HEK293 (cell line): ENCODE data around the gene ALG1.

Source experiments
- AEBP2 ChIP-seq: fragments of 450-650 bp; formaldehyde crosslinking; IDR thresholded peaks from 2 replicates; pipeline ENCODE4 v1.5.1; 2016; ENCODE audit warnings: missing biosample characterization, missing genetic modification characterization, borderline replicate concordance
- KLF7 ChIP-seq: fragments of 450-650 bp; formaldehyde crosslinking; IDR thresholded peaks from 2 replicates; pipeline ENCODE4 v1.5.1; 2016; ENCODE audit warnings: missing biosample characterization, missing genetic modification characterization, borderline replicate concordance
- PATZ1 ChIP-seq: fragments of 450-650 bp; formaldehyde crosslinking; IDR thresholded peaks from 2 replicates; pipeline ENCODE4 v1.5.1; 2016; ENCODE audit warnings: missing biosample characterization, missing genetic modification characterization
- SP2 ChIP-seq: fragments of 450-650 bp; formaldehyde crosslinking; IDR thresholded peaks from 2 replicates; pipeline ENCODE4 v1.5.1; 2016; ENCODE audit warnings: missing biosample characterization, missing genetic modification characterization
- ZFHX2 ChIP-seq: fragments of 450-650 bp; formaldehyde crosslinking; conservative IDR thresholded peaks from 2 replicates; pipeline ENCODE4 v1.5.1; 2016; ENCODE audit warnings: missing biosample characterization, missing genetic modification characterization
- ZFP3 ChIP-seq: fragments of 450-650 bp; formaldehyde crosslinking; IDR thresholded peaks from 2 replicates; pipeline ENCODE4 v1.5.1; 2016; ENCODE audit warnings: low read depth, missing biosample characterization, missing genetic modification characterization
- ZNF184 ChIP-seq: fragments of 450-650 bp; IDR thresholded peaks from 2 replicates; pipeline ENCODE4 v1.5.1; 2018; ENCODE audit warnings: missing biosample characterization, mild to moderate bottlenecking, missing genetic modification characterization
- ZNF24 ChIP-seq: fragments of 450-650 bp; formaldehyde crosslinking; IDR thresholded peaks from 2 replicates; pipeline ENCODE4 v1.5.1; 2016; ENCODE audit warnings: missing biosample characterization, missing genetic modification characterization
- ZNF391 ChIP-seq: fragments of 450-650 bp; formaldehyde crosslinking; IDR thresholded peaks from 2 replicates; pipeline ENCODE4 v1.5.1; 2016; ENCODE audit warnings: low read depth, missing biosample characterization, missing genetic modification characterization, borderline replicate concordance
- ZNF501 ChIP-seq: fragments of 450-650 bp; formaldehyde crosslinking; IDR thresholded peaks from 2 replicates; pipeline ENCODE4 v1.5.1; 2016; ENCODE audit warnings: missing biosample characterization, missing genetic modification characterization
- ZNF529 ChIP-seq: fragments of 450-650 bp; formaldehyde crosslinking; IDR thresholded peaks from 2 replicates; pipeline ENCODE4 v1.5.1; 2017; ENCODE audit warnings: missing genetic modification characterization, missing biosample characterization; ENCODE audit not compliant: insufficient replicate concordance
- ZNF530 ChIP-seq: fragments of 450-650 bp; formaldehyde crosslinking; IDR thresholded peaks from 2 replicates; pipeline ENCODE4 v1.5.1; 2016; ENCODE audit warnings: low read depth, missing biosample characterization, missing genetic modification characterization
- ZNF560 ChIP-seq: fragments of 450-650 bp; formaldehyde crosslinking; IDR thresholded peaks from 2 replicates; pipeline ENCODE4 v1.5.1; 2017; ENCODE audit warnings: missing biosample characterization, missing genetic modification characterization, borderline replicate concordance
- ZNF571 ChIP-seq: fragments of 450-650 bp; formaldehyde crosslinking; IDR thresholded peaks from 2 replicates; pipeline ENCODE4 v1.5.0; 2017; ENCODE audit warnings: missing biosample characterization, missing genetic modification characterization
- ZNF585B ChIP-seq: fragments of 450-650 bp; formaldehyde crosslinking; IDR thresholded peaks from 2 replicates; pipeline ENCODE4 v1.5.1; 2016; ENCODE audit warnings: missing biosample characterization, missing genetic modification characterization
- ZNF610 ChIP-seq: fragments of 450-650 bp; formaldehyde crosslinking; IDR thresholded peaks from 2 replicates; pipeline ENCODE4 v1.5.1; 2016; ENCODE audit warnings: missing biosample characterization, missing genetic modification characterization, borderline replicate concordance
- ZNF645 ChIP-seq: fragments of 450-650 bp; formaldehyde crosslinking; IDR thresholded peaks from 2 replicates; pipeline ENCODE4; 2016; ENCODE audit warnings: missing biosample characterization, missing genetic modification characterization
- ZNF664 ChIP-seq: fragments of 450-650 bp; formaldehyde crosslinking; IDR thresholded peaks from 2 replicates; pipeline ENCODE4 v1.5.1; 2016; ENCODE audit warnings: missing biosample characterization, missing genetic modification characterization
- ZNF777 ChIP-seq: fragments of 450-650 bp; formaldehyde crosslinking; IDR thresholded peaks from 2 replicates; pipeline ENCODE4 v1.5.1; 2017; ENCODE audit warnings: missing biosample characterization, missing genetic modification characterization, borderline replicate concordance
- ZNF843 ChIP-seq: fragments of 450-650 bp; formaldehyde crosslinking; IDR thresholded peaks from 2 replicates; pipeline ENCODE4 v1.5.1; 2016; ENCODE audit warnings: missing biosample characterization, missing genetic modification characterization
- TF ChIP-seq, protein P1 (sequence below): fragments of 450-650 bp; formaldehyde crosslinking; IDR thresholded peaks from 2 replicates; pipeline ENCODE4 v1.5.1; 2016; ENCODE audit warnings: missing biosample characterization, missing genetic modification characterization
- TF ChIP-seq, protein P2 (sequence below): fragments of 450-650 bp; formaldehyde crosslinking; IDR thresholded peaks from 2 replicates; pipeline ENCODE4 v1.5.1; 2016; ENCODE audit warnings: missing biosample characterization, missing genetic modification characterization

Gene ALG1

GRCh38 chr16:5071681-5072333 is at the start of gene ALG1 (continued):
- TF ChIP-seq, protein P1, sequence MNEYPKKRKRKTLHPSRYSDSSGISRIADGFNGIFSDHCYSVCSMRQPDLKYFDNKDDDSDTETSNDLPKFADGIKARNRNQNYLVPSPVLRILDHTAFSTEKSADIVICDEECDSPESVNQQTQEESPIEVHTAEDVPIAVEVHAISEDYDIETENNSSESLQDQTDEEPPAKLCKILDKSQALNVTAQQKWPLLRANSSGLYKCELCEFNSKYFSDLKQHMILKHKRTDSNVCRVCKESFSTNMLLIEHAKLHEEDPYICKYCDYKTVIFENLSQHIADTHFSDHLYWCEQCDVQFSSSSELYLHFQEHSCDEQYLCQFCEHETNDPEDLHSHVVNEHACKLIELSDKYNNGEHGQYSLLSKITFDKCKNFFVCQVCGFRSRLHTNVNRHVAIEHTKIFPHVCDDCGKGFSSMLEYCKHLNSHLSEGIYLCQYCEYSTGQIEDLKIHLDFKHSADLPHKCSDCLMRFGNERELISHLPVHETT: no peak
- TF ChIP-seq ZNF664: no peak
- TF ChIP-seq, protein P2, sequence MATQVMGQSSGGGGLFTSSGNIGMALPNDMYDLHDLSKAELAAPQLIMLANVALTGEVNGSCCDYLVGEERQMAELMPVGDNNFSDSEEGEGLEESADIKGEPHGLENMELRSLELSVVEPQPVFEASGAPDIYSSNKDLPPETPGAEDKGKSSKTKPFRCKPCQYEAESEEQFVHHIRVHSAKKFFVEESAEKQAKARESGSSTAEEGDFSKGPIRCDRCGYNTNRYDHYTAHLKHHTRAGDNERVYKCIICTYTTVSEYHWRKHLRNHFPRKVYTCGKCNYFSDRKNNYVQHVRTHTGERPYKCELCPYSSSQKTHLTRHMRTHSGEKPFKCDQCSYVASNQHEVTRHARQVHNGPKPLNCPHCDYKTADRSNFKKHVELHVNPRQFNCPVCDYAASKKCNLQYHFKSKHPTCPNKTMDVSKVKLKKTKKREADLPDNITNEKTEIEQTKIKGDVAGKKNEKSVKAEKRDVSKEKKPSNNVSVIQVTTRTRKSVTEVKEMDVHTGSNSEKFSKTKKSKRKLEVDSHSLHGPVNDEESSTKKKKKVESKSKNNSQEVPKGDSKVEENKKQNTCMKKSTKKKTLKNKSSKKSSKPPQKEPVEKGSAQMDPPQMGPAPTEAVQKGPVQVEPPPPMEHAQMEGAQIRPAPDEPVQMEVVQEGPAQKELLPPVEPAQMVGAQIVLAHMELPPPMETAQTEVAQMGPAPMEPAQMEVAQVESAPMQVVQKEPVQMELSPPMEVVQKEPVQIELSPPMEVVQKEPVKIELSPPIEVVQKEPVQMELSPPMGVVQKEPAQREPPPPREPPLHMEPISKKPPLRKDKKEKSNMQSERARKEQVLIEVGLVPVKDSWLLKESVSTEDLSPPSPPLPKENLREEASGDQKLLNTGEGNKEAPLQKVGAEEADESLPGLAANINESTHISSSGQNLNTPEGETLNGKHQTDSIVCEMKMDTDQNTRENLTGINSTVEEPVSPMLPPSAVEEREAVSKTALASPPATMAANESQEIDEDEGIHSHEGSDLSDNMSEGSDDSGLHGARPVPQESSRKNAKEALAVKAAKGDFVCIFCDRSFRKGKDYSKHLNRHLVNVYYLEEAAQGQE (tag by site-specific recombination): 0 out of 2 replicates have a peak, but pooled peaks have one; percentile 12
- peak; percentile 90 for TF ChIP-seq ZNF24 (tag by site-specific recombination)
- TF ChIP-seq ZNF529 (tag by site-specific recombination): no peak
- no peak for TF ChIP-seq ZNF645
- no peak for TF ChIP-seq ZNF530 (tag by site-specific recombination)
- no peak for TF ChIP-seq ZNF585B (tag by site-specific recombination)
- TF ChIP-seq AEBP2 (tag by site-specific recombination): no peak
- TF ChIP-seq ZNF391: 0 out of 2 replicates have a peak, but pooled peaks have one; percentile 77
- no peak for TF ChIP-seq ZNF610 (tag by site-specific recombination)
- TF ChIP-seq KLF7 (tag by site-specific recombination): no peak
- no peak; the same call in 1 of the 2 replicates for TF ChIP-seq ZFP3 (tag by site-specific recombination)
- TF ChIP-seq ZNF843 (tag by site-specific recombination): peak; percentile 56; the same call in 1 of the 2 replicates
- peak; percentile 86 for TF ChIP-seq SP2 (tag by site-specific recombination)
- TF ChIP-seq ZNF184 (tag by site-specific recombination): no peak
- TF ChIP-seq ZNF571 (tag by site-specific recombination): no peak
- TF ChIP-seq ZNF777: no peak
- peak; percentile 55; the same call in 1 of the 2 replicates for TF ChIP-seq ZNF501
- TF ChIP-seq PATZ1: peak; percentile 64
- no peak for TF ChIP-seq ZNF560 (tag by site-specific recombination)
- TF ChIP-seq ZFHX2 (tag by site-specific recombination): peak; percentile 87
